ENCODE data around the gene GADL1.

DNA sequence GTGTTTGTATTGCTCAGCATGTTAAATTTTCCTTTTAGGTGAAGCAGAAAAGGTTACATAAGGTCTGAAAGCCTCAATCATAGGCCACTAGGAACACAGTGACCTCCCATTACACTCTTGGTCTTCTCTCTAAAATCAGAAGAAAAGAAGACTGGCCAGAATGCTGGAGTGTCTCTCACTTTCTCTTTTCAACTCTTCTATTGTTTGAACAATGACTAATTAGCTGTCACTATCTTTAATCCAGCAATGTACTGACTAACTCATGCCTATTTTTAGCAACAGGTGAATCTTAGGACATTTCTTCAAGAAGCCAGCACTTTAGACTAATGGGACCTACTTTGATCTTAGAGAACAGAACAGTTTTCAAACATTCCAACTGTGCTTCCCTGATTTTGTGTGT, 145.2 kb downstream of the GADL1 start:
- TF ChIP-seq RARB (CRISPR knock-in tag; IDR thresholded peaks at IDR 0.05) (no peak), ISL1 (CRISPR knock-in tag; IDR thresholded peaks at IDR 0.05) (no peak)
- TF ChIP-seq, protein P1, sequence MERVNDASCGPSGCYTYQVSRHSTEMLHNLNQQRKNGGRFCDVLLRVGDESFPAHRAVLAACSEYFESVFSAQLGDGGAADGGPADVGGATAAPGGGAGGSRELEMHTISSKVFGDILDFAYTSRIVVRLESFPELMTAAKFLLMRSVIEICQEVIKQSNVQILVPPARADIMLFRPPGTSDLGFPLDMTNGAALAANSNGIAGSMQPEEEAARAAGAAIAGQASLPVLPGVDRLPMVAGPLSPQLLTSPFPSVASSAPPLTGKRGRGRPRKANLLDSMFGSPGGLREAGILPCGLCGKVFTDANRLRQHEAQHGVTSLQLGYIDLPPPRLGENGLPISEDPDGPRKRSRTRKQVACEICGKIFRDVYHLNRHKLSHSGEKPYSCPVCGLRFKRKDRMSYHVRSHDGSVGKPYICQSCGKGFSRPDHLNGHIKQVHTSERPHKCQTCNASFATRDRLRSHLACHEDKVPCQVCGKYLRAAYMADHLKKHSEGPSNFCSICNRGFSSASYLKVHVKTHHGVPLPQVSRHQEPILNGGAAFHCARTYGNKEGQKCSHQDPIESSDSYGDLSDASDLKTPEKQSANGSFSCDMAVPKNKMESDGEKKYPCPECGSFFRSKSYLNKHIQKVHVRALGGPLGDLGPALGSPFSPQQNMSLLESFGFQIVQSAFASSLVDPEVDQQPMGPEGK (CRISPR knock-in tag; IDR thresholded peaks at IDR 0.05; ENCODE audit: borderline replicate concordance), result no peak

All from SK-N-SH treated with all-trans-retinoic acid at 6 μM for 48 hours (cell line).